ENCODE measurements around the gene FBXO46. TPM values are rescaled to one million over a fixed set of nuclear protein-coding genes. Genes with fewer than 3 reads are reported as not detected.
A peak's percentile ranks its signal among the peaks of the same experiment; 100 is the strongest.

Gene FBXO46
- total and polyA plus RNA-seq, 2 of the 13 experiments (the other 11 are each of a cell fraction or from before 2014, with no cell fraction given) = 6.2 to 6.4 TPM

GRCh38 chr19:45676851-45677263 is 53.8 kb downstream of the FBXO46 start (continued):
- no peak for TF ChIP-seq ARID3A (IDR thresholded peaks at IDR 0.05; ENCODE audit: low read depth, low read length)
- TF ChIP-seq MYC (CRISPR knock-in tag; IDR thresholded peaks at IDR 0.05; ENCODE audit: borderline replicate concordance) = peak; percentile 35; the same call in 1 of the 2 replicates
- no peak for TF ChIP-seq ZNF276 (CRISPR knock-in tag; IDR thresholded peaks at IDR 0.05; ENCODE audit: low read depth)
- TF ChIP-seq MXD1 (CRISPR knock-in tag; IDR thresholded peaks at IDR 0.05) = peak; percentile 40; the same call in 1 of the 2 replicates
- no peak for TF ChIP-seq ZBTB21 (CRISPR knock-in tag; IDR thresholded peaks at IDR 0.05)
- no peak for TF ChIP-seq ZNF790 (CRISPR knock-in tag; IDR thresholded peaks at IDR 0.05; ENCODE audit: borderline replicate concordance)
- TF ChIP-seq AHDC1 (CRISPR knock-in tag; IDR thresholded peaks at IDR 0.05; ENCODE audit: borderline replicate concordance) = no peak
- no peak for TF ChIP-seq RFX3 (CRISPR knock-in tag; IDR thresholded peaks at IDR 0.05)
- TF ChIP-seq KDM3A (CRISPR knock-in tag; IDR thresholded peaks at IDR 0.05; ENCODE audit: low read depth) = no peak
- TF ChIP-seq ZNF513 (CRISPR knock-in tag; conservative IDR thresholded peaks at IDR 0.05) = no peak
- no peak for TF ChIP-seq TBX3 (IDR thresholded peaks at IDR 0.05; ENCODE audit: borderline replicate concordance)
- no peak for TF ChIP-seq ZNF678 (CRISPR knock-in tag; IDR thresholded peaks at IDR 0.05)
- no peak for TF ChIP-seq ZNF766 (CRISPR knock-in tag; IDR thresholded peaks at IDR 0.05; ENCODE audit: borderline replicate concordance)
- no peak for TF ChIP-seq ZNF256 (CRISPR knock-in tag; conservative IDR thresholded peaks at IDR 0.05)
- TF ChIP-seq KDM5B (CRISPR knock-in tag; IDR thresholded peaks at IDR 0.05; ENCODE audit: borderline replicate concordance) = 0 out of 2 replicates have a peak, but pooled peaks have one; percentile 40
- TF ChIP-seq FUBP1 (CRISPR knock-in tag; IDR thresholded peaks at IDR 0.05; ENCODE audit: borderline replicate concordance) = no peak
